ENCODE measurements around the gene POGZ. TPM values are rescaled to one million over a fixed set of nuclear protein-coding genes. Genes with fewer than 3 reads are reported as not detected.

The POGZ gene
- total and polyA plus RNA-seq, 2 of the 13 experiments (the other 11 are each of a cell fraction or from before 2014, with no cell fraction given): 15.3 to 45.6 TPM

DNA sequence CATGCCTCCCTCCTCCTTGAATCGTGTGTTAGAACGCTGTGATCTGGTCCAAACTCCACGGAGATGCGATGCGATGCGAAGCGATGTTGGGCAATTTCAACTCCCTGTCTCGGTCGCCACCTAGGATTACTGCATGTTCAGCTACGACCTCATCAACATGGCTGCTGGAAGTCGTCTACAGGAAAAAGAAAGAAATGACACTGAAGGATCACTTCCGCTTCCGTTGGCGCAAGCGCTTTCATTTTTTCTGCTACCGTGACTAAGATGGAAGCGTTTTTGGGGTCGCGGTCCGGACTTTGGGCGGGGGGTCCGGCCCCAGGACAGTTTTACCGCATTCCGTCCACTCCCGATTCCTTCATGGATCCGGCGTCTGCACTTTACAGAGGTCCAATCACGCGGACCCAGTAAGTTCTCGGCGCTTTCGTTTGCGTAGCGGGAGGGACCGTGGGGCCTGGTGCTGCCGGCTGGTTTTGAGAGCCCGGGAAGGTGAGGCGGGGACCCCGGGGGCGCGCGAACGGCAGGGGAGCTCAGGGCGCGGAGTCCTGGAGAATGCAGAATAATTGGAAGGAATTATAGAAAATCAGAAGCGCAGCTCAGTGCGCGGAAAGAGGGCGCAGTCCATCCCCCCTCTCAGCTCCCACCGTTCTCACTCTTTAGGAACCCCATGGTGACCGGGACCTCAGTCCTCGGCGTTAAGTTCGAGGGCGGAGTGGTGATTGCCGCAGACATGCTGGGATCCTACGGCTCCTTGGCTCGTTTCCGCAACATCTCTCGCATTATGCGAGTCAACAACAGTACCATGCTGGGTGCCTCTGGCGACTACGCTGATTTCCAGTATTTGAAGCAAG lies 59.7 kb downstream of the POGZ start, which contains the start of gene PSMB4 (continued):
- TF ChIP-seq HDAC6 (IDR thresholded peaks at IDR 0.05; ENCODE audit: low read depth, low read length) (no peak), RELA (CRISPR knock-in tag; IDR thresholded peaks at IDR 0.05) (peak; percentile 68; the same call in 1 of the 2 replicates), ZNF430 (CRISPR knock-in tag; IDR thresholded peaks at IDR 0.05) (peak; percentile 81), POGZ (CRISPR knock-in tag; IDR thresholded peaks at IDR 0.05) (peak; percentile 75), RXRA (CRISPR knock-in tag; IDR thresholded peaks at IDR 0.05) (0 out of 2 replicates have a peak, but pooled peaks have one; percentile 12), POLR2AphosphoS5 (IDR thresholded peaks at IDR 0.05; ENCODE audit: low read depth, low read length) (peak; percentile 94), NFATC3 (CRISPR knock-in tag; IDR thresholded peaks at IDR 0.05) (no peak), CCAR2 (optimal IDR thresholded peaks at IDR 0.05; ENCODE audit: low read depth, low read length) (no peak), HMG20A (CRISPR knock-in tag; IDR thresholded peaks at IDR 0.05; ENCODE audit: borderline replicate concordance) (no peak), ZSCAN29 (CRISPR knock-in tag; conservative IDR thresholded peaks at IDR 0.05) (peak; percentile 68; the same call in 1 of the 2 replicates), ZNF709 (CRISPR knock-in tag; IDR thresholded peaks at IDR 0.05) (no peak), RNF2 (conservative IDR thresholded peaks at IDR 0.05; ENCODE audit: low read depth) (no peak)
- TF ChIP-seq, protein P1, sequence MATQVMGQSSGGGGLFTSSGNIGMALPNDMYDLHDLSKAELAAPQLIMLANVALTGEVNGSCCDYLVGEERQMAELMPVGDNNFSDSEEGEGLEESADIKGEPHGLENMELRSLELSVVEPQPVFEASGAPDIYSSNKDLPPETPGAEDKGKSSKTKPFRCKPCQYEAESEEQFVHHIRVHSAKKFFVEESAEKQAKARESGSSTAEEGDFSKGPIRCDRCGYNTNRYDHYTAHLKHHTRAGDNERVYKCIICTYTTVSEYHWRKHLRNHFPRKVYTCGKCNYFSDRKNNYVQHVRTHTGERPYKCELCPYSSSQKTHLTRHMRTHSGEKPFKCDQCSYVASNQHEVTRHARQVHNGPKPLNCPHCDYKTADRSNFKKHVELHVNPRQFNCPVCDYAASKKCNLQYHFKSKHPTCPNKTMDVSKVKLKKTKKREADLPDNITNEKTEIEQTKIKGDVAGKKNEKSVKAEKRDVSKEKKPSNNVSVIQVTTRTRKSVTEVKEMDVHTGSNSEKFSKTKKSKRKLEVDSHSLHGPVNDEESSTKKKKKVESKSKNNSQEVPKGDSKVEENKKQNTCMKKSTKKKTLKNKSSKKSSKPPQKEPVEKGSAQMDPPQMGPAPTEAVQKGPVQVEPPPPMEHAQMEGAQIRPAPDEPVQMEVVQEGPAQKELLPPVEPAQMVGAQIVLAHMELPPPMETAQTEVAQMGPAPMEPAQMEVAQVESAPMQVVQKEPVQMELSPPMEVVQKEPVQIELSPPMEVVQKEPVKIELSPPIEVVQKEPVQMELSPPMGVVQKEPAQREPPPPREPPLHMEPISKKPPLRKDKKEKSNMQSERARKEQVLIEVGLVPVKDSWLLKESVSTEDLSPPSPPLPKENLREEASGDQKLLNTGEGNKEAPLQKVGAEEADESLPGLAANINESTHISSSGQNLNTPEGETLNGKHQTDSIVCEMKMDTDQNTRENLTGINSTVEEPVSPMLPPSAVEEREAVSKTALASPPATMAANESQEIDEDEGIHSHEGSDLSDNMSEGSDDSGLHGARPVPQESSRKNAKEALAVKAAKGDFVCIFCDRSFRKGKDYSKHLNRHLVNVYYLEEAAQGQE (IDR thresholded peaks at IDR 0.05; ENCODE audit: borderline replicate concordance in 1 of 2, low read depth in 1 of 2, low read length in 2 of 2): peak in 1 of 2 experiments; percentile 10; a peak in 1 of 4 replicates
- TF ChIP-seq, protein P2, sequence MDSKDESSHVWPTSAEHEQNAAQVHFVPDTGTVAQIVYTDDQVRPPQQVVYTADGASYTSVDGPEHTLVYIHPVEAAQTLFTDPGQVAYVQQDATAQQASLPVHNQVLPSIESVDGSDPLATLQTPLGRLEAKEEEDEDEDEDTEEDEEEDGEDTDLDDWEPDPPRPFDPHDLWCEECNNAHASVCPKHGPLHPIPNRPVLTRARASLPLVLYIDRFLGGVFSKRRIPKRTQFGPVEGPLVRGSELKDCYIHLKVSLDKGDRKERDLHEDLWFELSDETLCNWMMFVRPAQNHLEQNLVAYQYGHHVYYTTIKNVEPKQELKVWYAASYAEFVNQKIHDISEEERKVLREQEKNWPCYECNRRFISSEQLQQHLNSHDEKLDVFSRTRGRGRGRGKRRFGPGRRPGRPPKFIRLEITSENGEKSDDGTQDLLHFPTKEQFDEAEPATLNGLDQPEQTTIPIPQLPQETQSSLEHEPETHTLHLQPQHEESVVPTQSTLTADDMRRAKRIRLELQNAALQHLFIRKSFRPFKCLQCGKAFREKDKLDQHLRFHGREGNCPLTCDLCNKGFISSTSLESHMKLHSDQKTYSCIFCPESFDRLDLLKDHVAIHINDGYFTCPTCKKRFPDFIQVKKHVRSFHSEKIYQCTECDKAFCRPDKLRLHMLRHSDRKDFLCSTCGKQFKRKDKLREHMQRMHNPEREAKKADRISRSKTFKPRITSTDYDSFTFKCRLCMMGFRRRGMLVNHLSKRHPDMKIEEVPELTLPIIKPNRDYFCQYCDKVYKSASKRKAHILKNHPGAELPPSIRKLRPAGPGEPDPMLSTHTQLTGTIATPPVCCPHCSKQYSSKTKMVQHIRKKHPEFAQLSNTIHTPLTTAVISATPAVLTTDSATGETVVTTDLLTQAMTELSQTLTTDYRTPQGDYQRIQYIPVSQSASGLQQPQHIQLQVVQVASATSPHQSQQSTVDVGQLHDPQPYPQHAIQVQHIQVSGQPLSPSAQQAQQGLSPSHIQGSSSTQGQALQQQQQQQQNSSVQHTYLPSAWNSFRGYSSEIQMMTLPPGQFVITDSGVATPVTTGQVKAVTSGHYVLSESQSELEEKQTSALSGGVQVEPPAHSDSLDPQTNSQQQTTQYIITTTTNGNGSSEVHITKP (CRISPR knock-in tag; IDR thresholded peaks at IDR 0.05; ENCODE audit: low read depth): peak; percentile 55; the same call in 1 of the 2 replicates
- TF ChIP-seq, protein P3, sequence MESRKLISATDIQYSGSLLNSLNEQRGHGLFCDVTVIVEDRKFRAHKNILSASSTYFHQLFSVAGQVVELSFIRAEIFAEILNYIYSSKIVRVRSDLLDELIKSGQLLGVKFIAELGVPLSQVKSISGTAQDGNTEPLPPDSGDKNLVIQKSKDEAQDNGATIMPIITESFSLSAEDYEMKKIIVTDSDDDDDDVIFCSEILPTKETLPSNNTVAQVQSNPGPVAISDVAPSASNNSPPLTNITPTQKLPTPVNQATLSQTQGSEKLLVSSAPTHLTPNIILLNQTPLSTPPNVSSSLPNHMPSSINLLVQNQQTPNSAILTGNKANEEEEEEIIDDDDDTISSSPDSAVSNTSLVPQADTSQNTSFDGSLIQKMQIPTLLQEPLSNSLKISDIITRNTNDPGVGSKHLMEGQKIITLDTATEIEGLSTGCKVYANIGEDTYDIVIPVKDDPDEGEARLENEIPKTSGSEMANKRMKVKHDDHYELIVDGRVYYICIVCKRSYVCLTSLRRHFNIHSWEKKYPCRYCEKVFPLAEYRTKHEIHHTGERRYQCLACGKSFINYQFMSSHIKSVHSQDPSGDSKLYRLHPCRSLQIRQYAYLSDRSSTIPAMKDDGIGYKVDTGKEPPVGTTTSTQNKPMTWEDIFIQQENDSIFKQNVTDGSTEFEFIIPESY (CRISPR knock-in tag; IDR thresholded peaks at IDR 0.05): 0 out of 2 replicates have a peak, but pooled peaks have one; percentile 25
- TF ChIP-seq, protein P4, sequence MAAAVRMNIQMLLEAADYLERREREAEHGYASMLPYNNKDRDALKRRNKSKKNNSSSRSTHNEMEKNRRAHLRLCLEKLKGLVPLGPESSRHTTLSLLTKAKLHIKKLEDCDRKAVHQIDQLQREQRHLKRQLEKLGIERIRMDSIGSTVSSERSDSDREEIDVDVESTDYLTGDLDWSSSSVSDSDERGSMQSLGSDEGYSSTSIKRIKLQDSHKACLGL (CRISPR knock-in tag; IDR thresholded peaks at IDR 0.05): no peak
- TF ChIP-seq, protein P5, sequence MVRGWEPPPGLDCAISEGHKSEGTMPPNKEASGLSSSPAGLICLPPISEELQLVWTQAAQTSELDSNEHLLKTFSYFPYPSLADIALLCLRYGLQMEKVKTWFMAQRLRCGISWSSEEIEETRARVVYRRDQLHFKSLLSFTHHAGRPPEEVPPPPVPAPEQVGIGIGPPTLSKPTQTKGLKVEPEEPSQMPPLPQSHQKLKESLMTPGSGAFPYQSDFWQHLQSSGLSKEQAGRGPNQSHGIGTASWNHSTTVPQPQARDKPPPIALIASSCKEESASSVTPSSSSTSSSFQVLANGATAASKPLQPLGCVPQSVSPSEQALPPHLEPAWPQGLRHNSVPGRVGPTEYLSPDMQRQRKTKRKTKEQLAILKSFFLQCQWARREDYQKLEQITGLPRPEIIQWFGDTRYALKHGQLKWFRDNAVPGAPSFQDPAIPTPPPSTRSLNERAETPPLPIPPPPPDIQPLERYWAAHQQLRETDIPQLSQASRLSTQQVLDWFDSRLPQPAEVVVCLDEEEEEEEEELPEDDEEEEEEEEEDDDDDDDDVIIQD (CRISPR knock-in tag; IDR thresholded peaks at IDR 0.05; ENCODE audit: low read depth): 0 out of 2 replicates have a peak, but pooled peaks have one; percentile 35

All from HepG2 (cell line).